ENCODE results near the gene KCNT2. TPM values are rescaled to one million over a fixed set of nuclear protein-coding genes. Genes with fewer than 3 reads are reported as not detected.

The KCNT2 gene
- total and polyA plus RNA-seq, 8 donors, result 2.7 to 6.8 (median 5.1) TPM

DNA sequence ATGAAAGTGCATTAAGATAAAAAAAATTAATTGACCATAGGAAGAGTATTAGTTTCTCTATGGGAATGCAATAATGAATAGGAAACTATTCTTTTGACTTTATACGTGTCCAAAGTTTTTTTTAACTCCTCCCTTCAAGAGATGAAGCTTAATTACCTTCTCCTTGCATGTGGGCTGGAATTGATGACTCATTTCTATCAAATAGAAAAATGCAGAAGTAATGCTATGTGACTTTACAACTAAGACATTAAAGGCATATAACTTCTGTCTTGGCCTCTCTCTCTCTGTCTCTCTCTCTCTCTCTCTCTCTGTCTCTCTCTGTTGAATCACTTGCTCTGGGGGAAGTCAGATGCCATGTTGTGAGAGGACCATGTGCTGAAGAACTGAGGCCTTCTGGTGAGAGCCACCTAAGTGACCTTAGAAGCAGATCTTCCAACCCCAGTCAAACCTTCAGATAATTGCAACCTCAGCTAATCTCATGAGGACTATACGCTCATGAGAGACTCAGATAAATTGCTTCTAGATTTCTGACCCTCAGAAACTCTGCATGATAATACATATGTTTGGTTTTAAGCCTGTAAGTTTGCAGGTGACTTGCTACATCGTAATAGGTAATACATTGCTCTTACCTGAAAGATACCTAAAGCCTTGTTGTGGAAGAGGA lies 414.2 kb downstream of the KCNT2 start:
- ATAC-seq, result no peak
- Histone ChIP-seq H3K4me3 (no peak overlapping the region), H3K36me3 (no peaks in the 10 kb centered on the region), H3K27ac (no peak overlapping the region), H3K9me3 (peaks cover 0 to 4% of the 10 kb centered on the region in 2 donors), H3K4me1 (no peaks in the 10 kb centered on the region), H3K27me3 (no peaks in the 10 kb centered on the region)
- TF ChIP-seq, protein P1, sequence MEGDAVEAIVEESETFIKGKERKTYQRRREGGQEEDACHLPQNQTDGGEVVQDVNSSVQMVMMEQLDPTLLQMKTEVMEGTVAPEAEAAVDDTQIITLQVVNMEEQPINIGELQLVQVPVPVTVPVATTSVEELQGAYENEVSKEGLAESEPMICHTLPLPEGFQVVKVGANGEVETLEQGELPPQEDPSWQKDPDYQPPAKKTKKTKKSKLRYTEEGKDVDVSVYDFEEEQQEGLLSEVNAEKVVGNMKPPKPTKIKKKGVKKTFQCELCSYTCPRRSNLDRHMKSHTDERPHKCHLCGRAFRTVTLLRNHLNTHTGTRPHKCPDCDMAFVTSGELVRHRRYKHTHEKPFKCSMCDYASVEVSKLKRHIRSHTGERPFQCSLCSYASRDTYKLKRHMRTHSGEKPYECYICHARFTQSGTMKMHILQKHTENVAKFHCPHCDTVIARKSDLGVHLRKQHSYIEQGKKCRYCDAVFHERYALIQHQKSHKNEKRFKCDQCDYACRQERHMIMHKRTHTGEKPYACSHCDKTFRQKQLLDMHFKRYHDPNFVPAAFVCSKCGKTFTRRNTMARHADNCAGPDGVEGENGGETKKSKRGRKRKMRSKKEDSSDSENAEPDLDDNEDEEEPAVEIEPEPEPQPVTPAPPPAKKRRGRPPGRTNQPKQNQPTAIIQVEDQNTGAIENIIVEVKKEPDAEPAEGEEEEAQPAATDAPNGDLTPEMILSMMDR (IDR thresholded peaks at IDR 0.05), result no peak
- intact Hi-C loops (cut with DNase I), result no loop called here
- no peak for DNase-seq

DNA sequence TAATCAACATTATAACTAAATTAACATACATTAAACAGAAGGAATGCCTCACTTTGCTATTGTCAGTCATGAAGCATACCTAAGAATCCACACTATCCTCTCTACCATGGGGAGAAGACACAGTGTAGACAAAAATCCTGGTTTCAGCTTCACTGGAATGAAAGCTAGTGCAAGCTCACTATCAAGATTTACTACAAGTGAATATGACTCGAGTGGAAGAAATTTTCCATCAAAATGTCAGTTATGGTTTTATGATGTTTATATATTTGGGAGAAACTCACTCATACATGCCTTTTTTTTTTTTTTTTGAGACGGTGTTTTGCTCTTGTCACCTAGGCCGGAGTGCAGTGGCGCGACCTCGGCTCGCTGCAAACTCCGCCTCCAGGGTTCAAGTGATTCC lies 424.3 kb downstream of the KCNT2 start:
- H3K4me3 ChIP-seq, result no peak overlapping the region
- no peak for DNase-seq
- no peak for ATAC-seq

DNA sequence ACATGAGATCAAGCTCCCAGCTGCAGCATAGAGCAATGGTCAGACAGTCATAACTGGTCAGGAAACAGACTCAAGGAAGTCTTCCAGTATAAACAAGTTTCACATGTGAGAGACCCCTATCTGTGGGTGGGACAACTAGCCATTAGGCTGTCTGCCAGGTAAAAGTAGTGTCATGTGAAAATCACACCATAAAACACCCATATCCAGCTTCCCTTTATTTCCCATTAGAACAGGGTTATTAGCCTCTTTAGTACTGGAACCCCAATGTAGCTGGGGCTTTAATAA lies 426.7 kb downstream of the KCNT2 start:
- no peak overlapping the region for H3K27ac ChIP-seq
- H3K9me3 ChIP-seq, result no peaks in the 10 kb centered on the region
- TF ChIP-seq, protein P1 (IDR thresholded peaks at IDR 0.05), result no peak
- intact Hi-C loops (cut with DNase I), result no loop called here
- no peaks in the 10 kb centered on the region for H3K36me3 ChIP-seq
- DNase-seq (no peak), ATAC-seq (no peak)
- H3K4me1 ChIP-seq, result no peaks in the 10 kb centered on the region
- H3K4me3 ChIP-seq, result no peak overlapping the region
- H3K27me3 ChIP-seq, result no peaks in the 10 kb centered on the region

More for the DNA sequence above, 424.3 kb downstream of the KCNT2 start:
- no peaks in the 10 kb centered on the region for H3K27me3 ChIP-seq
- peaks cover 0 to 4% of the 10 kb centered on the region in 2 donors for H3K9me3 ChIP-seq
- H3K36me3 ChIP-seq, result no peaks in the 10 kb centered on the region
- H3K4me1 ChIP-seq, result no peaks in the 10 kb centered on the region
- intact Hi-C loops (cut with DNase I), result no loop called here
- H3K27ac ChIP-seq, result no peak overlapping the region
- TF ChIP-seq, protein P1 (IDR thresholded peaks at IDR 0.05), result no peak

DNA sequence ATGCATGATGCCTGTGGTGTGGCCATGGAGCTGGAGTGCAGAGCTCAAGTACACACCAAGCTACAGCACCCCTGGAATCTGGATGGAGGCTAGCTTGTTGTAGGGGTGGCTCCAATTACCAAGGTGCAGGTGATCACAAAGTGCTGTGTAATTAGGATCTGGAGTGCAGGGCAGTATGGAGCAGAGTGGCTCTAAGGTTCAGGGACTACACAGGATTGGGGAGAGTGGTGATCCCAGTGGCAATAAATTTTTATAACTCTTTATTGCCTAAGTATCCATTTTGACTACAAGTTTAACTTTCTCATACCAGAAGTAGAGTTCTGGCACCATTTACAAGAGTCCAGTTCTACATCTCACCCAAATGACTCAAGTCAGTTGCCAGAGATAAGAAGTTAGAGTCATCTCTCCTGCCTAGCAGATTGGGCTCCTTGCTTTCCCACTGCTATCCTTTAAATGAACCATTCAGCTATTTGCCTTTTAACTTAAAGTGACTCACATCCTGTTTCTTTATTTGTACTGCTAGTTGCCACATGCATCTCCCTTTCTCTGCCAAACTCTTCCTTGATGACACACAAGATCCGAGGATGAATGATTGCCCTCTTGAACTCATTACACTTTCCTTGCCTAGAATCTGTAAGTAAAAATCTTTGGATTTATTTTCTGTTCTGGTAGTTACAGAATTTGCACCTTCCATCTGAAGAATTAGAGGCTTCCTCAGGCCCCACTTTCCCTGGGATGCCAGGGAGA lies 427.2 kb downstream of the KCNT2 start:
- Histone ChIP-seq H3K27ac (no peak overlapping the region), H3K4me1 (no peaks in the 10 kb centered on the region), H3K4me3 (no peak overlapping the region), H3K36me3 (no peaks in the 10 kb centered on the region), H3K9me3 (no peaks in the 10 kb centered on the region), H3K27me3 (no peaks in the 10 kb centered on the region)
- TF ChIP-seq, protein P1 (IDR thresholded peaks at IDR 0.05), result no peak
- peak; percentile 41 for ATAC-seq
- no peak for DNase-seq
- intact Hi-C loops (cut with DNase I), result no loop called here

DNA sequence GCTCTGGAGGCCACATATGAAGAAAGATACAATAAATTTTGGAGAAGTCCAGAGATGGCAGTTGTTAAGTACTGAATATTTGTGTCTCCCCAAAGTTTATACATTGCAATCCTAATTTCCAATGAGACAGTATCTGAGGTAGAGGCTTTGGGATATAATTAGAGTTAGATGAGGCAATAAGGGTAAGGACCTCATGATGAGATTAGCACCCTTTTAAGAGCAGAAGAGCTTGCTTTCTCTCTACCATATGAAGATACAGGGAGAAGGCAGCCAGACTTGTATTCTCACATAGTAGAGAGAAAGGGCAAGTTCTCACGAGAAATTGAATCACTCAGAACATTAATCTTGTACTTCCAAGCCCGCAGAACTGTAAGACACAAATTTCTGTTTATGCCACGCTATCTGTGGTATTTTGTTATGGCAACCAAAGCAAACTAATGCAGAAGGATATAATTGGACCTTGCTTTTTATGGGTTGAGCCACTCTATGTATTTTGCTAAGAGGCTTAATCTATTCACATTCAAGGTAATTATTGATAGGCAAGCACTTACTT lies 430.1 kb downstream of the KCNT2 start:
- H3K36me3 ChIP-seq, result no peaks in the 10 kb centered on the region
- intact Hi-C loops (cut with DNase I), result no loop called here
- TF ChIP-seq, protein P1 (IDR thresholded peaks at IDR 0.05), result no peak
- no peak for ATAC-seq
- H3K4me1 ChIP-seq, result no peaks in the 10 kb centered on the region
- no peak overlapping the region for H3K27ac ChIP-seq
- no peak overlapping the region for H3K4me3 ChIP-seq
- H3K9me3 ChIP-seq, result no peaks in the 10 kb centered on the region
- DNase-seq, result no peak
- H3K27me3 ChIP-seq, result no peaks in the 10 kb centered on the region

All from left lung (tissue), 10 donors.